BJ (cell line): ENCODE data around the gene EIF3M. TPM values are rescaled to one million over a fixed set of nuclear protein-coding genes. Genes with fewer than 3 reads are reported as not detected.
A peak's percentile ranks its signal among the peaks of the same experiment; 100 is the strongest.
"Not testable (repeated sequence)": the region's sequence is repeated elsewhere in the genome, so short reads cannot be mapped to it uniquely, and the experiment has no call there.

Experiments used
- CTCF ChIA-PET: fragments of 350-600 bp; formaldehyde crosslinking; extraction: SDS; loops from one replicate; lab custom pipeline; 2021; ENCODE audit warnings: antibody characterized with exemption, inconsistent platforms; lab: Yijun Ruan, JAX
- POLR2A ChIA-PET: fragments of 300-600 bp; sonication (Branson Sonifier 250); formaldehyde crosslinking; extraction: SDS; loops from one replicate; lab custom pipeline; 2021; ENCODE audit warnings: antibody characterized with exemption; lab: Charles Lee
- DNase-seq: peaks from one replicate; pipeline ENCODE4 v3.0.0-alpha.2; 2011; ENCODE audit warnings: low read depth
- H3K27me3 ChIP-seq: 2 replicates; pipeline ENCODE4 v1.6.0; 2011; ENCODE audit warnings: low read length; ENCODE audit not compliant: control insufficient read depth, insufficient read depth
- H3K36me3 ChIP-seq: 2 replicates; pipeline ENCODE4 v1.5.1; 2011; ENCODE audit warnings: low read length; ENCODE audit not compliant: control insufficient read depth, insufficient read depth
- H3K4me3 ChIP-seq: 2 replicates; pipeline ENCODE4 v1.5.1; 2011; ENCODE audit warnings: low read depth, mild to moderate bottlenecking, control low read depth, low read length
- polyA plus RNA-seq: library from polyadenylated mRNA; depleted of rRNA; stranded (reverse); fragments of >200 nt; gene quantifications from 2 replicates; pipeline ENCODE4 v1.2.3, GENCODE V29; 2011
- TF ChIP-seq, protein P1 (sequence below): IDR thresholded peaks from 2 replicates; pipeline ENCODE4 v1.5.1; 2011; ENCODE audit warnings: low read depth, mild to moderate bottlenecking, control low read depth, inconsistent platforms, low read length, moderate library complexity; ENCODE audit not compliant: insufficient read depth

Gene EIF3M
- polyA plus RNA-seq, 1 experiment = 202 TPM

DNA sequence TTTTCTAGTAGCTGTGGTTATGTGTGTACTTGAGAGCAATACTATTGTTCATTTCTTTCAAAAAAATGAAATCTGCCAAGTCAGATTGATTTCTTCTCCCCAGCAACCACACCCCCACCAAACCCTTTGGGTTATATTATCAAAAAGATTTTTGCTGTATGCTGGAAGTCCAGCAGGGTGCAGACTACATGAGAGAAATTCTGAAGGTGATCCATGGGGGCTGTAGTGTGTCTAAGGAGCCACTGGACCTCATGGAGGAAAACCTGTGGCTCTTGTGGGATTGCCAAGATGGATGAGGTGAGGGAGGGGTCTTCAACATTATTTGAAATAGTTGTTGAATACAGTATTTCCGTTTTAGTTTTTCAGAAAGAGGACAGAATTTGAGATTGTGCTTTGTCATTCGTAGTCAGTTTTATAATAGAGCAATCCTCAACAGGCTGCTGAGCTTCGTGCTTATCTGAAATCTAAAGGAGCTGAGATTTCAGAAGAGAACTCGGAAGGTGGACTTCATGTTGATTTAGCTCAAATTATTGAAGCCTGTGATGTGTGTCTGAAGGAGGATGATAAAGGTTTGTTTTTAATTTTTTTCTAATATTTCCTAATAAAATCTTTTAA lies 3.1 kb downstream of the EIF3M start:
- DNase-seq = no peak
- Histone ChIP-seq H3K27me3 (no peaks in the 10 kb centered on the region), H3K36me3 (peaks cover 5% of the 10 kb centered on the region), H3K4me3 (no peak overlapping the region)
- ChIA-PET CTCF (no interaction called here), POLR2A (no interaction called here)
- TF ChIP-seq, protein P1, sequence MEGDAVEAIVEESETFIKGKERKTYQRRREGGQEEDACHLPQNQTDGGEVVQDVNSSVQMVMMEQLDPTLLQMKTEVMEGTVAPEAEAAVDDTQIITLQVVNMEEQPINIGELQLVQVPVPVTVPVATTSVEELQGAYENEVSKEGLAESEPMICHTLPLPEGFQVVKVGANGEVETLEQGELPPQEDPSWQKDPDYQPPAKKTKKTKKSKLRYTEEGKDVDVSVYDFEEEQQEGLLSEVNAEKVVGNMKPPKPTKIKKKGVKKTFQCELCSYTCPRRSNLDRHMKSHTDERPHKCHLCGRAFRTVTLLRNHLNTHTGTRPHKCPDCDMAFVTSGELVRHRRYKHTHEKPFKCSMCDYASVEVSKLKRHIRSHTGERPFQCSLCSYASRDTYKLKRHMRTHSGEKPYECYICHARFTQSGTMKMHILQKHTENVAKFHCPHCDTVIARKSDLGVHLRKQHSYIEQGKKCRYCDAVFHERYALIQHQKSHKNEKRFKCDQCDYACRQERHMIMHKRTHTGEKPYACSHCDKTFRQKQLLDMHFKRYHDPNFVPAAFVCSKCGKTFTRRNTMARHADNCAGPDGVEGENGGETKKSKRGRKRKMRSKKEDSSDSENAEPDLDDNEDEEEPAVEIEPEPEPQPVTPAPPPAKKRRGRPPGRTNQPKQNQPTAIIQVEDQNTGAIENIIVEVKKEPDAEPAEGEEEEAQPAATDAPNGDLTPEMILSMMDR = peak; percentile 28; the same call in 1 of the 2 replicates

DNA sequence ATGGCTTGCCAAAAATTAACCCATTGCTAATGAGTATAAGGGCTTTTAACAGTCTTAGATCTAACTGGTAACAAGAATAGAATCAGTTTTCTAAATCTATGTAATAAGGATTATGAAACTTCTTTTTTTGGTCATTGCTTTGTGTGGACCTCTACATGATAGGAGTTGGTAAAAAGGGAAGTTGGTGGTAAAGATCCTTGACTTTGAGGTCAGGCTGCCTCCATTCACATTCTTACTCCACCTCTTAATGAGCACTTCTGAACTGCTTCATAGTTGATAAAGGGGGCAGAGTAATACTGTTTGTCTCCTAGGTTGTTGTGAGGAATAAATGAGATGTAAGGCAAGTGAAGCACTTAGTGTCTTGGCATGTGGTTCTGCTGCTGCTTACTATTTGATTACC lies 10.6 kb downstream of the EIF3M start:
- DNase-seq = no peak
- peaks cover 12% of the 10 kb centered on the region for H3K36me3 ChIP-seq
- CTCF ChIA-PET = no interaction called here

DNA sequence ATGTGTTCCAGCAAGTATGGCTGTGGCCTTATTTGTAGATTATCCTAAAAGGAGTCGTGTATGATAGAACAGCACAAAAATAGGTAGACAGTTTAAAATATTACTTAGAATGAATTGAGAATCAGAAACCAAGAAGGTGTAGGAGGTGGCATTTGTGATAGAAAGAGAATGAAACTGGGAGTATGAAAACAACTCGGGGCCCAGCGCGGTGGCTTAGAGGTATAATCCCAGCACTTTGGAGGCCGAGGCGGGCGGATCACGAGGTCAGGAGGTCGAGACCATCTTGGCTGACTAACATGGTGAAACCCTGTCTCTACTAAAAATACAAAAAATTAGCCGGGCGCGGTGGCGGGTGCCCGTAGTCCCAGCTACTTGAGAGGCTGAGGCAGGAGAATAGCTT lies 12.5 kb downstream of the EIF3M start:
- CTCF ChIA-PET, POLR2A ChIA-PET, DNase-seq, H3K36me3 ChIP-seq, H3K27me3 ChIP-seq, H3K4me3 ChIP-seq: not testable (repeated sequence)

More for the DNA sequence above, 10.6 kb downstream of the EIF3M start:
- POLR2A ChIA-PET = no interaction called here
- Histone ChIP-seq H3K4me3 (no peak overlapping the region), H3K27me3 (no peaks in the 10 kb centered on the region)
- TF ChIP-seq, protein P1 = no peak

DNA sequence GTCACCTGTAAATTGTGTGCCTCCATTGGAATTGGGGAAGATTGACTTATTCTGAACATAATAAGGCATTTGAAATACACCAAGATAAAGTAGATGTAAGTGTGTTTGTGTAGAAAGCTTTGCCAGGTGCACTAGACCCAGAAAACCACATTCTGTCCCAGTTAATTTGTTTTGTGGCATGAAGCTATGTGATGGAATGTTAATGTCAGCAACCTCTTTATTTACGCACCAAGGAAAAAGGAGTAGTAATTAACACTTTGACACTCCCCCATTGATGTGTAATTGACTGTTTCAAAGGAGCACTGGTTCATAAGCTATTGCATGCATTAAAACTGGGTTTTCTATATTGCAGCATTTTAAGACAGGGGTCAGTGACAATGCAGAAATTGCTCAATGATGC lies 14.3 kb downstream of the EIF3M start:
- ChIA-PET CTCF (no interaction called here), POLR2A (no interaction called here)
- no peak for DNase-seq
- Histone ChIP-seq H3K36me3 (peaks cover 4% of the 10 kb centered on the region), H3K27me3 (no peaks in the 10 kb centered on the region), H3K4me3 (no peak overlapping the region)
- TF ChIP-seq, protein P1 = no peak

DNA sequence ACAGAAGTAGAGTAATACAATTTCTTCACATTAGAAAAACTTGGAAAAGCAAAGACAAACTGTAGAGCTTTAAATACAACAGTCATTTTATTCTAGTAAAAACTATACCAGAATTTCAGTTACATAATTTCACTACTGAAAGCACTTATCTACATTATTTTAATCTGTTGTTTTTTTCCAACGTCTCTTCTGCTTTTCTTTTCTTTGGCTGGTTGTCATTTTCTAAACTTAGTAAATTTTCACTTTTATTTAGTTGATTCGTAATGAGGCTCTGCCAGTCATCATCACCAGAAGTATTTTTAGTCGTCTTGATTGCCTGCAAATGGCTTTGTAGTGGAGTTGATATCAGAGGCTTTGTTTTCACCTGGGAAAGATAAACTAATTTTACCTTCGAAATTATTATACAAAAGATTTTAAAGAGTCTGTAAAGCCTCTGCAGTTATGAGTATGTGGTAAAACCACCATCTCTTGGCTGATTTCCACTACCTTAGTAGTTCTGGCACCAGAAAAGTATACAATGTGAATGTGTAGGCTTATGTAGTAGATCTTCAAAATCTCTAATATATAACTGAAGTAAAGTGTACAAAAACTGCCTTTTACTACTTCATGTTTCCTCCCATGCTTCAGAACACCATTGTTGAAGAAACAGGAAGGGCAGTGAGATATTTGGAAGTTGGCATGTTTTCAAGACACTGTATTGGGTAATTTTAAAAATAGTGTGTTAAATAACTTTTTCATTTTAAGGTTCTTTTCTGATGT lies 19.2 kb downstream of the EIF3M start:
- TF ChIP-seq, protein P1 = no peak
- no peak for DNase-seq
- H3K27me3 ChIP-seq = no peaks in the 10 kb centered on the region
- peaks cover 2% of the 10 kb centered on the region; the same call in 1 of the 2 replicates for H3K36me3 ChIP-seq
- CTCF ChIA-PET = no interaction called here
- POLR2A ChIA-PET = no interaction called here
- H3K4me3 ChIP-seq = no peak overlapping the region
